WI38 (cell line): Measurements from ENCODE around the gene CABP1.

Experiments
- H3K4me3 ChIP-seq: 2 replicates; pipeline ENCODE4 v1.5.1; 2011; ENCODE audit warnings: low read depth, mild to moderate bottlenecking, control low read depth, low read length
- TF ChIP-seq, protein P1 (sequence below): IDR thresholded peaks from 2 replicates; pipeline ENCODE4 v1.5.1; 2012; ENCODE audit warnings: low read depth, mild to moderate bottlenecking, control low read depth, low read length

The CABP1 gene

DNA sequence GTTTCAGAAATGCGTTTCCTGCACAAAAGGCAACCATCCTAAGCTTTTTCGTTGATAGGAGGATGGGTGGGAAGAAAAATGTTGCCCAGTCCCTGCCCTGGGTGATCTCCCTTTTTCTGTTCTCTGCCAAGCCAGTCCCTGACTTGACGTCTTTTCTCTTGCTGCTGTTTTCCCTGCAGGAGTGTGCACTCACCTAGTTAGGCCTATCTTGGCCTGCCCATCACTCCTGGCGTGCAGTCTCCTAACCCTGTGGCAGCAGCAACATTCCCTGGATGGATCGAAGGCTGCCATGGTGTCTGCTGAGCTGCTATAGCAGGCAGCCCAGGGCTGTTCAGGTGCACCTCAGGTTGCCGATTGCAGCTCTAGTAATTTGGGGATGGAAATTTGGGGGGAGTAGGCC is 71.0 kb downstream of the CABP1 start:
- TF ChIP-seq, protein P1, sequence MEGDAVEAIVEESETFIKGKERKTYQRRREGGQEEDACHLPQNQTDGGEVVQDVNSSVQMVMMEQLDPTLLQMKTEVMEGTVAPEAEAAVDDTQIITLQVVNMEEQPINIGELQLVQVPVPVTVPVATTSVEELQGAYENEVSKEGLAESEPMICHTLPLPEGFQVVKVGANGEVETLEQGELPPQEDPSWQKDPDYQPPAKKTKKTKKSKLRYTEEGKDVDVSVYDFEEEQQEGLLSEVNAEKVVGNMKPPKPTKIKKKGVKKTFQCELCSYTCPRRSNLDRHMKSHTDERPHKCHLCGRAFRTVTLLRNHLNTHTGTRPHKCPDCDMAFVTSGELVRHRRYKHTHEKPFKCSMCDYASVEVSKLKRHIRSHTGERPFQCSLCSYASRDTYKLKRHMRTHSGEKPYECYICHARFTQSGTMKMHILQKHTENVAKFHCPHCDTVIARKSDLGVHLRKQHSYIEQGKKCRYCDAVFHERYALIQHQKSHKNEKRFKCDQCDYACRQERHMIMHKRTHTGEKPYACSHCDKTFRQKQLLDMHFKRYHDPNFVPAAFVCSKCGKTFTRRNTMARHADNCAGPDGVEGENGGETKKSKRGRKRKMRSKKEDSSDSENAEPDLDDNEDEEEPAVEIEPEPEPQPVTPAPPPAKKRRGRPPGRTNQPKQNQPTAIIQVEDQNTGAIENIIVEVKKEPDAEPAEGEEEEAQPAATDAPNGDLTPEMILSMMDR: no peak
- H3K4me3 ChIP-seq: peak overlapping the region; percentile 80

DNA sequence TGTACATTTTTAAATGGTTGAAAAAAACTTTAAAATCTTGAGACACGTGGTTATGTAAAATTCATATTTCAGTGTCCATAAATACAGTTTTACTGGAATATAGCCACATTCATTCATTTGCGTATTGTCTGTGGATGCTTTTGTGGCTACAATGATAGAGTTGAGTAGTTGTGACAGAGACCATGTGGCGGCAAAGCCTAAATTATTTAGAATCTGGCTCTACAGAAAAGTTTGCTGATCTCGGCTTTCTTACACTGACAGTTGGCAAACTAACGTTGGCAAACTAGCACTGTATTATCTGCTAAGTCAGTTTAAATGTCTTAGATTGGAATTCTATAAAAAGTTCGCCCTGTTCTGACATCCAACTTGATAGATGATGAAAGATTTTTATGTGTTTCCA is 72.2 kb downstream of the CABP1 start:
- TF ChIP-seq, protein P1: no peak
- H3K4me3 ChIP-seq: no peak overlapping the region

DNA sequence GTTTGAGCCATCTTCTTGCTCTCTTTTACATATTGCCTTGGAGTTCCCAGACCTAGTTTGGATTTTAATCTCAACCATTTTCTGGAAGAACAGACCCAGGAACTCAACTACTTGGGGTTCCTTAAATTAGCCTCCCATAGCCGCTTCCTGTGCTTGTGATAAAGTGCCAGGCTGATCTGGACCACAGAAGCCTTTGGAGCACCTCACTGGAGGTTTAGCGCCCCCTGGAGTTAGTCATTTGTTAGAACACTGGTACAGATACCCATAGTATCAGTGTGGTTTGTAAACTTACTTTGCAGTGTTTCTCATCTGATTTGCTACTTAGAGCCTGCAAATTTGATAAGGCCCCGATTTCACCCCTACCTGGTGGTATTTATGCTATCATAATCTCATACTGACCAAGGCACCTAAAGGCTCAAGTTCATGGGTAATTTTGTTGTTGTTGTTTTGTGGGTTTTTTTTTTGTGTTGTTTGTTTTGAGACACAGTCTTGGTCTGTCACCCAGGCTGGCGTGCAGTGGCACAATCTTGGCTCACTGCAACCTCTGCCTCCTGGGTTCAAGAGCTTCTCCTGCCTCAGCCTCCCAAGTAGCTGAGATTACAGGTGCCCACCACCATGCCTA is 73.5 kb downstream of the CABP1 start:
- TF ChIP-seq, protein P1: peak; percentile 67

More for the DNA sequence above, 73.5 kb downstream of the CABP1 start:
- no peak overlapping the region for H3K4me3 ChIP-seq
